Measurements from ENCODE around the gene ALG10B. TPM values are rescaled to one million over a fixed set of nuclear protein-coding genes. Genes with fewer than 3 reads are reported as not detected.

ALG10B gene
- total and polyA plus RNA-seq, 2 donors (not counting 3 experiments of a cell fraction or from before 2014, with no cell fraction given) = 8.0 to 9.0 TPM

DNA sequence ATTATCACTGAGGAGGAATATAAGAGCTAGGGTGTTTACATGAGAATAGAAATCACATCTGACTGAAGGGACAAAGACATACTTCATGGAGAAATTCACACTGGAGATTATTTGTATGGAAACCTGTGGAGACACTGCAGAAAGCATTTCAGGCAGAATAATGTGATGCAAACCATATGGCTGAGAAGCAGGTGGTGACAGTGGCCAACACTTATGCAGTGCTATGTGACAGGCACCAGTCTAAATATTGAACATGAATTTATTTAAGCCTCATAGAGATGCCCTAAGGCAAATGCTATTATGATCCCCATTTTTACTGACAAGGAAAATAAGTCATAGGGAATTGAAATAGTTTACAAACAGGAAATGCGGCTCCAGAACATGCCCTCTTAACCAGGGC, 16.2 kb downstream of the ALG10B start:
- Histone ChIP-seq H3K4me1 (ENCODE audit: control insufficient read depth, extremely low read depth, insufficient read depth, low read length) (no peaks in the 10 kb centered on the region), H3K9me1 (replicated peaks; ENCODE audit: control insufficient read depth, extremely low read depth, insufficient read depth, low read length) (no peaks in the 10 kb centered on the region), H3K9ac (replicated peaks; ENCODE audit: extremely low read depth, insufficient read depth, low read length) (no peak overlapping the region), H3K36me3 (ENCODE audit: control insufficient read depth in 2 of 2, extremely low read depth in 1 of 2, insufficient read depth in 2 of 2, low read length in 2 of 2) (no peaks in the 10 kb centered on the region), H3K27me3 (ENCODE audit: control insufficient read depth in 2 of 2, insufficient read depth in 2 of 2, low read length in 2 of 2) (no peaks in the 10 kb centered on the region), H3K9me3 (replicated peaks; ENCODE audit: control insufficient read depth, insufficient read depth, low read length) (no peaks in the 10 kb centered on the region), H3K4me3 (replicated peaks in 1 of 3; ENCODE audit: insufficient read depth in 1 of 3, low read depth in 1 of 3, low read length in 3 of 3) (no peak overlapping the region), H3K27ac (ENCODE audit: insufficient read depth, low read depth, low read length) (no peak overlapping the region), H2AFZ (ENCODE audit: low read depth, low read length) (no peak overlapping the region), H4K20me1 (replicated peaks; ENCODE audit: control insufficient read depth, extremely low read depth, insufficient read depth, low read length) (no peaks in the 10 kb centered on the region), H3K4me2 (ENCODE audit: insufficient read depth, low read length) (no peak overlapping the region), H3K79me2 (ENCODE audit: control insufficient read depth, insufficient read depth, low read length) (no peaks in the 10 kb centered on the region)
- intact Hi-C loops (cut with micrococcal nuclease) = no loop called here
- dilution Hi-C loops (cut with MboI; ENCODE audit: extremely low pct_ligation_motif_present, low sequenced_read_pairs) = no loop called here
- CTCF ChIA-PET = no interaction called here
- BruUV-seq (replicated peaks) = no TSS peak
- DNase-seq (ENCODE audit: low read depth, low spot score) (no peak), FAIRE-seq (no peak)
- TF ChIP-seq JUN (IDR thresholded peaks at IDR 0.05; ENCODE audit: borderline replicate concordance, insufficient read depth, insufficient read length, low read depth) (no peak), MYC (IDR thresholded peaks at IDR 0.05; ENCODE audit: low read depth, low read length) (no peak), EZH2 (IDR thresholded peaks at IDR 0.05; ENCODE audit: borderline replicate concordance, low read depth, low read length, severe bottlenecking) (no peak), FOS (IDR thresholded peaks at IDR 0.05; ENCODE audit: borderline replicate concordance, insufficient read depth, low read length) (no peak), CTCF (IDR thresholded peaks at IDR 0.05; ENCODE audit: extremely low read depth in 1 of 2, insufficient read depth in 1 of 2, low read depth in 1 of 2, low read length in 2 of 2) (no peak), POLR2AphosphoS5 (IDR thresholded peaks at IDR 0.05; ENCODE audit: insufficient read depth, low read depth, low read length) (no peak), MAX (IDR thresholded peaks at IDR 0.05; ENCODE audit: insufficient read depth, insufficient read length) (no peak), POLR2A (IDR thresholded peaks at IDR 0.05; ENCODE audit: low read depth, low read length) (no peak)
- POLR2A ChIA-PET = no interaction called here
